Effector memory CD4-positive, alpha-beta T cell (primary cell): Measurements from ENCODE around the gene OR10G3.
"Not testable (repeated sequence)": the region's sequence is repeated elsewhere in the genome, so short reads cannot be mapped to it uniquely, and the experiment has no call there.

Source experiments
- DNase-seq, 3 donors: peaks; one replicate each; pipeline ENCODE4 v3.0.0-alpha.2; 2020
- H3K27ac ChIP-seq: 2 replicates; pipeline ENCODE4 v1.7.0; 2013; ENCODE audit warnings: mild to moderate bottlenecking, low read length, moderate library complexity; ENCODE audit not compliant: insufficient read depth, poor library complexity, severe bottlenecking
- H3K27me3 ChIP-seq: replicated peaks from 2 replicates; pipeline ENCODE4 v1.7.0; 2013; ENCODE audit warnings: mild to moderate bottlenecking, low read length; ENCODE audit not compliant: insufficient read depth, control insufficient read depth, poor library complexity, severe bottlenecking
- H3K36me3 ChIP-seq: 2 replicates; pipeline ENCODE4 v1.7.0; 2013; ENCODE audit warnings: mild to moderate bottlenecking, low read length, moderate library complexity; ENCODE audit not compliant: control insufficient read depth, insufficient read depth
- H3K4me1 ChIP-seq: 2 replicates; pipeline ENCODE4 v1.7.0; 2013; ENCODE audit warnings: low read length, mild to moderate bottlenecking; ENCODE audit not compliant: control insufficient read depth, insufficient read depth, poor library complexity, severe bottlenecking
- H3K4me3 ChIP-seq: 2 replicates; pipeline ENCODE4 v1.7.0; 2013; ENCODE audit warnings: low read length, low read depth, mild to moderate bottlenecking; ENCODE audit not compliant: insufficient read depth, poor library complexity, severe bottlenecking
- H3K9me3 ChIP-seq: 2 replicates; pipeline ENCODE4 v1.7.0; 2013; ENCODE audit warnings: mild to moderate bottlenecking, low read length, moderate library complexity; ENCODE audit not compliant: control insufficient read depth

Gene OR10G3

DNA sequence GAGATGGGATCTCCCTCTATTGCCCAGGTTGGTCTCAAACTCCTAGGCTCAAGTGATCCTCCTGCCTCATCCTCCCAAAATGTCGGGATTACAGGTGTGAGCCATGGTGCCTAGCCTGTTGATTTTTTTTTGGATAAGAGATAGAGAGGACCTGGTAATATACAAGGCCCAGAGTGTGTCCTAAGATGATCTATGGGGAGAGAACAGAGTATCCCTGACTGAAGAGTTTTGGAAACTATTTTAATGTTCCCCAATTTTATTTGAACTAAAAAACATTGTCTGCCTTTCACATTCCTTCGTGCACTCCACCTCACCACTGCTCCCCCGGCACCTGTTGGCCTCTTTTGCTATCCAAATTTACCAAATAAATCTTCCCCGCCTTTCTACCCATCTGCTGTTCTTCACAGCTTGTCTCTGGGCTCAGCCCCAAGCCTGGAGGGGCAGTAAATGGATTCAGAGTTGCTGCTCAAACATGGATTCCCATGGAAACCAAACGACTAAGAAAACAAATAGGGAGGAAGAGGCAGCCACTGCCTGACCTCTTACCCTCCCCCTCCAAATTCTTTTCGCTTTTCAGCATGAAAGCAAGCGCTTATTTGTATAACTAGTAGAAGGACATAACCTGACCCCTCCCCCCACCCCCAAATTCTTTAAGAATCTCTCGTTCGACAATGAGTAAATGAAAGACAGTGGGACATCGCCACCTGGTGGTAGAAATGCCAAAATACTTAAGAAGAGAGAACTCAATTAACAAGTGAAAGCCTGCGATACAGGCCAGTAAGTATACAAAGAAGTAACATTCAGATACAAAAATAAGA is 22.6 kb downstream of the OR10G3 start:
- no peaks in the 10 kb centered on the region for H3K27me3 ChIP-seq
- H3K9me3 ChIP-seq = no peaks in the 10 kb centered on the region
- H3K27ac ChIP-seq = no peak overlapping the region
- peak; percentile 33 to 68 (median 38) for DNase-seq
- peak overlapping the region; percentile 28 for H3K4me3 ChIP-seq
- no peaks in the 10 kb centered on the region for H3K36me3 ChIP-seq
- no peaks in the 10 kb centered on the region for H3K4me1 ChIP-seq

- Histone ChIP-seq H3K4me1 (no peaks in the 10 kb centered on the region), H3K9me3 (no peaks in the 10 kb centered on the region), H3K4me3 (no peak overlapping the region), H3K27me3 (no peaks in the 10 kb centered on the region), H3K36me3 (no peaks in the 10 kb centered on the region), H3K27ac (no peak overlapping the region)
- no peak for DNase-seq
Measured at GRCh38 chr14:21556378-21557083, 23.3 kb downstream of the OR10G3 start.

GRCh38 chr14:21553266-21553665 is 26.6 kb downstream of the OR10G3 start:
- no peak overlapping the region for H3K27ac ChIP-seq
- no peak overlapping the region for H3K4me3 ChIP-seq
- DNase-seq = no peak
- H3K36me3 ChIP-seq = no peaks in the 10 kb centered on the region
- H3K27me3 ChIP-seq = no peaks in the 10 kb centered on the region
- no peaks in the 10 kb centered on the region for H3K9me3 ChIP-seq
- no peaks in the 10 kb centered on the region for H3K4me1 ChIP-seq

- not testable (repeated sequence) for H3K27ac ChIP-seq, H3K36me3 ChIP-seq, DNase-seq, H3K4me1 ChIP-seq, H3K27me3 ChIP-seq, H3K4me3 ChIP-seq, H3K9me3 ChIP-seq
Measured at GRCh38 chr14:21544588-21544987, 35.3 kb downstream of the OR10G3 start.

GRCh38 chr14:21543963-21544362 is 35.9 kb downstream of the OR10G3 start:
- Histone ChIP-seq H3K4me3 (no peak overlapping the region), H3K4me1 (no peaks in the 10 kb centered on the region), H3K36me3 (no peaks in the 10 kb centered on the region), H3K27me3 (no peaks in the 10 kb centered on the region), H3K9me3 (no peaks in the 10 kb centered on the region), H3K27ac (no peak overlapping the region)
- no peak for DNase-seq

GRCh38 chr14:21543521-21543960 is 36.3 kb downstream of the OR10G3 start:
- no peak for DNase-seq
- no peaks in the 10 kb centered on the region for H3K4me1 ChIP-seq
- H3K27me3 ChIP-seq = peaks cover under 1% of the 10 kb centered on the region
- no peaks in the 10 kb centered on the region for H3K9me3 ChIP-seq
- H3K4me3 ChIP-seq = no peak overlapping the region
- no peak overlapping the region for H3K27ac ChIP-seq
- no peaks in the 10 kb centered on the region for H3K36me3 ChIP-seq

DNA sequence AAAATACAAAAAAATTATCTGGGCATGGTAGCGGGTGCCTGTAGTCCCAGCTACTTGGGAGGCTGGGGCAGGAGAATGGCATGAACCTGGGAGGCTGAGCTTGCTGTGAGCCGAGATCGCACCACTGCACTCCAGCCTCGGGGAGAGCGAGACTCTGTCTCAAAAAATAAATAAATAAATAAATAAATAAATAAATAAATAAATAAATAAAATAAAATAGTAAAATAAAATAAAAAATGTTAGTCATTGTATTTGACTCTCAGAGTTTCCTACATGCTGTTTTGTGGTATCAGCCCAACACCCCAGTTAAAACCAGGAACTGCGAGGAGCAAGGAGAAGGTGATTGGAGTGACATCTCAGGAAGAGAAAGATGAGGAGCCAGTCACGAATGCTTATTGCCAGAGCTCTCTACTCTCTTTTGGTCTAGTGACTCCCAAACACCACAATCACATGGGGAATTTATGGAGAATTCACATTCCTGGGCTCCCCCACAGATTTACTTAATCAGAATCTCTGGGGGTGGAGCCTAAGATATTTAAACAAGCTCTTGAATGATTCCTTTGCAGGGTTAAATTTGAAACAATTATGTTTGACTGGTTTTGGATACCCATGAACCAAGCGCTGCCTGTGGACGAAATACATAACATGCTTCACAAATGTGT is 38.3 kb downstream of the OR10G3 start:
- Histone ChIP-seq H3K4me3 (no peak overlapping the region), H3K27me3 (peaks cover 10% of the 10 kb centered on the region), H3K9me3 (no peaks in the 10 kb centered on the region), H3K36me3 (no peaks in the 10 kb centered on the region), H3K27ac (no peak overlapping the region), H3K4me1 (no peaks in the 10 kb centered on the region)
- no peak for DNase-seq

DNA sequence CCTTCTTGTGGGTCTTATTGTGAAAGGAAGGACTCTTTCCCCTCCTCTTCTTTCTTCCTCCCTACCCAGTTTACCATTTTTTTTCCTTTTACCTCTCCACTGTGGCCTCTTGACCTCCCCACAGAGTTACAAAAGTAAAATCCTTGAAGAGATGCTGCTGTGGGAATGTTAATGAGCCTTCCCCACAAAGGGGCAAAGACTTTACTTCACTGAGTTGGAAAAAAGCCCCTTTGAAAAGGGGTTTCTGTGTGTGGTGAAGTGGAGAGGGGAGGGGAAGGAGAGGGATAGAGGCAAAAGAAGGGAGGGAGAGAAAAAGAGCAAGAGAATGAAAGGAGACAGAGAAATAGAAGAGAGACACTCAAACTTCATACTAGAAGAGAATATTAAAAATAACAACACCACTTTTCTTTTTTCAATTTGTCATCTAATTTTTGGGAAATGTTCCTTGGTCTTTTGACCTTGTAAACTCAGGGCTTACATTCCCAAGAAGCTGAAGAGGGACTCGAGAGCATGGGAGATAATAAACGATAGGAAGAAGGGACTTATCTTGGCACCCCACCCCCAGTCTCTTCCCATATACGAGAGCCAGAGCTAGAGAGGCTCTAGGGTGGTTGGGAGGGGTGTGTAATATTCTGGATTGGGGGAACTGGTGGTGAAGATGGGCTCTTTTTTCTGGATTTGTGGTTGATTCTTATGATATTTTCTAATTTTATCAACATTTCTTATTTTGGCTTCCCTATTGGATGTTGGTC is 40.5 kb downstream of the OR10G3 start:
- Histone ChIP-seq H3K27me3 (peaks cover 12% of the 10 kb centered on the region), H3K36me3 (no peaks in the 10 kb centered on the region), H3K27ac (no peak overlapping the region), H3K4me1 (peaks cover 3% of the 10 kb centered on the region), H3K4me3 (no peak overlapping the region), H3K9me3 (no peaks in the 10 kb centered on the region)
- no peak for DNase-seq

DNA sequence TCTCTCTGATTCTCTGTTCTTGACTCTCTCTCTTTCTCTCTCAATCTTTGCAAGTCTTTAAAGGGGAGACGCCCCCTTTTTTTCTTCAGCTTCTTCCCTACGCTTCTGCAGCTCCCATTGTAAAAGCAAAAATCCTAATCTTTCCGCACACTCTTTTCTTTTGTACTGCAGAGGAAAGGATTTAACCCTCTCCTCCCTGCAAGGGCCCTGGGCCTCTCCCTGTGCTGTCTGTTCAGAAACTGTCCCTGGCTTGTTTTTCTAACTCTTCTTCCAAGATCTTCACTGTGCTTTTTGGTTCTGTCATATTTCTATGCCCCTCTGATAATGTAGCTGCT is 42.8 kb downstream of the OR10G3 start:
- Histone ChIP-seq H3K4me3 (no peak overlapping the region), H3K27me3 (peaks cover 12% of the 10 kb centered on the region), H3K9me3 (no peaks in the 10 kb centered on the region), H3K36me3 (no peaks in the 10 kb centered on the region), H3K27ac (no peak overlapping the region), H3K4me1 (peaks cover 3% of the 10 kb centered on the region)
- no peak for DNase-seq
